HG03280 (cell line): ENCODE results near the gene KCNJ4.
"Not testable (repeated sequence)": the region's sequence is repeated elsewhere in the genome, so short reads cannot be mapped to it uniquely, and the experiment has no call there.

Source experiments
- ATAC-seq: cut with Tn5 transposase; IDR thresholded peaks from one replicate; pipeline ENCODE4 v1.9.1; 2021; ENCODE audit warnings: mild to moderate bottlenecking, moderate library complexity; ENCODE audit not compliant: unreplicated experiment

KCNJ4 gene

GRCh38 chr22:38471237-38471636, 16.2 kb upstream of the KCNJ4 start:
- no peak for ATAC-seq

GRCh38 chr22:38470179-38470578, 15.2 kb upstream of the KCNJ4 start:
- not testable (repeated sequence) for ATAC-seq

GRCh38 chr22:38469306-38469781, 14.3 kb upstream of the KCNJ4 start:
- no peak for ATAC-seq

GRCh38 chr22:38468443-38469305, 13.7 kb upstream of the KCNJ4 start:
- no peak for ATAC-seq

GRCh38 chr22:38467904-38468442, 13.0 kb upstream of the KCNJ4 start, which contains the start of gene KDELR3:
Gene KDELR3 (plus strand): TSS chr22:38468096. CDS start chr22:38468234, 138 bp downstream.
- no peak for ATAC-seq

- ATAC-seq = no peak
Measured at GRCh38 chr22:38467438-38467903, 12.5 kb upstream of the KCNJ4 start.

GRCh38 chr22:38465673-38466490, 10.9 kb upstream of the KCNJ4 start:
- ATAC-seq = no peak

GRCh38 chr22:38464992-38465672, 10.1 kb upstream of the KCNJ4 start:
- no peak for ATAC-seq

- ATAC-seq = no peak
Measured at GRCh38 chr22:38462960-38463784, 8.2 kb upstream of the KCNJ4 start.

- ATAC-seq = no peak
Measured at GRCh38 chr22:38461414-38462081, 6.5 kb upstream of the KCNJ4 start.

GRCh38 chr22:38461057-38461413, 6.0 kb upstream of the KCNJ4 start:
- no peak for ATAC-seq

- ATAC-seq = no peak
Measured at GRCh38 chr22:38460426-38460840, 5.4 kb upstream of the KCNJ4 start.

GRCh38 chr22:38456841-38457699, 2.1 kb upstream of the KCNJ4 start:
- no peak for ATAC-seq

- ATAC-seq = no peak
Measured at GRCh38 chr22:38456272-38456835, 1.4 kb upstream of the KCNJ4 start.

- no peak for ATAC-seq
Measured at GRCh38 chr22:38455530-38456271, 702 bp upstream of the KCNJ4 start.

GRCh38 chr22:38454353-38455075, 485 bp downstream of the KCNJ4 start:
- ATAC-seq = no peak

- no peak for ATAC-seq
Measured at GRCh38 chr22:38453996-38454352, 1.0 kb downstream of the KCNJ4 start.
